ENCODE data around the gene FBXL13. TPM values are rescaled to one million over a fixed set of nuclear protein-coding genes. Genes with fewer than 3 reads are reported as not detected.

Gene FBXL13
- total RNA-seq, 1 experiment from 2014 or later: 0.43 TPM

DNA sequence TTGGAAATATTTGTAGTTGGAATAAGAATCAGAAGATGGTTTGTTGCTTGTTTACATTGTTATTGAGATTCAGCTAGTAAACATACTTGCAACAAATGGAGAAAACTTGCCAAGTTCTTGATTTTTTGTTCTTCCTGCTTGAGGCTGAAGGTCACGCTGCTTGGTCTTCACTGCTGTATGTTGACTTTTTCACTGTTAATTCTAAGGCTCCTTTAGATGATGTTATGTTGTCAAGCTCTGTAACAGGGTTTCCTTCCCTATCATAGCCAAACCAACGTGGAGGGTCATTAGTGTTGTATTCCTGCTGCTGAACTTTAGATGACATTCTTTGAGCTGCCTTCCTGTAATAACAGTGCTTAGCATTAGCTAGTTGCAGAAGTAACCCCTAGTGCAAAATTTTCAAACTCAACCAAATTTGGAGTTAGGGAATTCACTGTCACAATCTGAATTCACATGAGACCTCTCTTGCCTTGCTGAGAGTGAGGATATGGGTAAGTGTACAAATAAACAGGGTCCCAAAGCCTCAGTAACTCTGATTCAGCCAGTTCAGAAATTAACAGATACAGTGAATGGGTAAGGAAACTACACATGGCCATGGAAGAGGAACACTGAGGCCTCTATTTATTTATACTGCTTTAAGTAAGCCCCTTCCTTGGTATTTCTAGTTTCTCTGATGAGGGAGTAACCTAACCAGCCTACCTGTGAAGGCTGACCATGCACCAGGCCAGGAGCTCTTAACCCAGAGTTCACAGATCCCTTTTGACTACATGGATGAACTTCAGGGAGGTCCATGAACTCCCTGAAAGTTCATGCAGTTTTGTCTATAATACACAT, 261.2 kb downstream of the FBXL13 start:
- H3K4me1 Mint-ChIP-seq (ENCODE audit: low read depth, unreplicated experiment): no peaks in the 10 kb centered on the region
- Histone ChIP-seq H3K36me3 (ENCODE audit: control insufficient read depth, insufficient read depth, low read length) (no peaks in the 10 kb centered on the region), H3K4me3 (ENCODE audit: low read depth, low read length) (no peak overlapping the region), H3K9me3 (no peaks in the 10 kb centered on the region), H3K4me1 (0 out of 2 replicates have a peak, but pooled peaks cover 3% of the 10 kb centered on the region), H3K27me3 (replicated peaks; ENCODE audit: control insufficient read depth, insufficient read depth, low read length) (no peaks in the 10 kb centered on the region)
- no peak for DNase-seq
- intact Hi-C loops (cut with micrococcal nuclease; ENCODE audit: unreplicated experiment): no loop called here
- no peak overlapping the region for H3K27ac Mint-ChIP-seq (ENCODE audit: unreplicated experiment)
- TF ChIP-seq, protein P1, sequence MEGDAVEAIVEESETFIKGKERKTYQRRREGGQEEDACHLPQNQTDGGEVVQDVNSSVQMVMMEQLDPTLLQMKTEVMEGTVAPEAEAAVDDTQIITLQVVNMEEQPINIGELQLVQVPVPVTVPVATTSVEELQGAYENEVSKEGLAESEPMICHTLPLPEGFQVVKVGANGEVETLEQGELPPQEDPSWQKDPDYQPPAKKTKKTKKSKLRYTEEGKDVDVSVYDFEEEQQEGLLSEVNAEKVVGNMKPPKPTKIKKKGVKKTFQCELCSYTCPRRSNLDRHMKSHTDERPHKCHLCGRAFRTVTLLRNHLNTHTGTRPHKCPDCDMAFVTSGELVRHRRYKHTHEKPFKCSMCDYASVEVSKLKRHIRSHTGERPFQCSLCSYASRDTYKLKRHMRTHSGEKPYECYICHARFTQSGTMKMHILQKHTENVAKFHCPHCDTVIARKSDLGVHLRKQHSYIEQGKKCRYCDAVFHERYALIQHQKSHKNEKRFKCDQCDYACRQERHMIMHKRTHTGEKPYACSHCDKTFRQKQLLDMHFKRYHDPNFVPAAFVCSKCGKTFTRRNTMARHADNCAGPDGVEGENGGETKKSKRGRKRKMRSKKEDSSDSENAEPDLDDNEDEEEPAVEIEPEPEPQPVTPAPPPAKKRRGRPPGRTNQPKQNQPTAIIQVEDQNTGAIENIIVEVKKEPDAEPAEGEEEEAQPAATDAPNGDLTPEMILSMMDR (IDR thresholded peaks at IDR 0.05; ENCODE audit: insufficient read depth in 1 of 2, low read depth in 1 of 2, low read length in 1 of 2, severe bottlenecking in 1 of 2, unreplicated experiment in 1 of 2): no peak
- CTCF ChIA-PET: interaction anchor here (0.6 kb wide), 1 partner anchor 249 kb away, joined by 4 read pairs; no protein-coding TSS in a partner anchor
- POLR2A ChIA-PET: no interaction called here
- no peaks in the 10 kb centered on the region for H3K27me3 Mint-ChIP-seq (ENCODE audit: insufficient read depth, unreplicated experiment)
- H3K36me3 Mint-ChIP-seq (ENCODE audit: insufficient read depth, unreplicated experiment): no peaks in the 10 kb centered on the region
- H3K4me3 Mint-ChIP-seq (ENCODE audit: unreplicated experiment): no peak overlapping the region
- no peaks in the 10 kb centered on the region for H3K9me3 Mint-ChIP-seq (ENCODE audit: unreplicated experiment)
- no TSS peak for BruUV-seq (replicated peaks)

DNA sequence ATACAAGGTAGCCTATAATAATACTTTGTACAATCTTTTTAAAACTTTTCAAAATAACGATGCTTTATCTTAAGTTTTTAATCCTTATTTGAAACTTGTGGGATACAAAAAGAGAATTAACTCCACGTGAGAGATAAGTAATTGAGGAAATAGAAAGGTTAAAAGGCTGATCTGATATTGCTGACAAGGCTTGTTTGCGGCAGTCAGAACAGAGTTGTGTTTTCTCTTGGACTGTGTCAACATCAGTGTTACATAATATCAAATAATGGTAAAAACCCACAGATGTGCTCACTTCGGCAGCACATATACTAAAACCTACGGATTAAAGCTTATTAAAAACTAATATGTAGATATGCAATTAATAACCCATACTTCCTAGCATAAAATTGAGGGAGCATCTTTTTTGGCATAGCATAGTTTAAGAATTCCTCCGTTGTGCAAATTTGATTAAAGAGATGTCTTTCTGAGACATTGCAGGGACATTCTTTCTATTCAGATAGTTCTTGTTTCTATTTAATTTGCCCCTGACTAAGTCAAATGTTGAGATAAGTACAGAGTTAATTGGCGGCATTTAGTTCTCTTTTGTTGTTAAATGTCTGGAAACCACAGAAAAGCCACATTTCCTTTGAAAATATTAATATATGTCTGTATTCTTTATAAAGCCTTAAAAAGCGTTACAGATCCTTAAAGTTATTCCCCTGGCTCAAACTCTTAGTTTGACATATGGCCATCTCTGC, 262.5 kb downstream of the FBXL13 start:
- no peaks in the 10 kb centered on the region for H3K9me3 Mint-ChIP-seq (ENCODE audit: unreplicated experiment)
- POLR2A ChIA-PET: no interaction called here

DNA sequence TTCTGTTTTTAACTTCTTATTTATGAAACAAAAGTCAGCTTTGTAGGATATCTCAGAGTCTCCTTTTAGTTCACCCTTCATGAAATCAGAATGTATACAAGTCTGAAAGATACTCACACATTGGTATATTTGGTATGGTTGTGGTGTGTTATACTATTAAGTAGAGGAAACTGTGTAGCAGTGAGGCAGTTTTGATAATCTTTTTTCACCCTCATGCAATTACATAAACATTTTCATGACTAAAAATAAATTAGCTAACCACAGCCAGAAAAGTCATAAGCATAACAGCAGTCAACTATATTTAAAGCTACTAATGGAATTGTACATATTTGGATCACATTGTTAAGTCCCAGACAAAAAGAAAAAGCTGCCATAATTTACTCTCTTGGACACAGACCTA, 263.7 kb downstream of the FBXL13 start:
- H3K36me3 Mint-ChIP-seq (ENCODE audit: insufficient read depth, unreplicated experiment): no peaks in the 10 kb centered on the region
- Histone ChIP-seq H3K36me3 (ENCODE audit: control insufficient read depth, insufficient read depth, low read length) (no peaks in the 10 kb centered on the region), H3K4me1 (no peaks in the 10 kb centered on the region), H3K9me3 (no peaks in the 10 kb centered on the region), H3K4me3 (ENCODE audit: low read depth, low read length) (no peak overlapping the region), H3K27me3 (replicated peaks; ENCODE audit: control insufficient read depth, insufficient read depth, low read length) (no peaks in the 10 kb centered on the region)
- TF ChIP-seq, protein P1 (IDR thresholded peaks at IDR 0.05; ENCODE audit: insufficient read depth in 1 of 2, low read depth in 1 of 2, low read length in 1 of 2, severe bottlenecking in 1 of 2, unreplicated experiment in 1 of 2): no peak
- H3K27me3 Mint-ChIP-seq (ENCODE audit: insufficient read depth, unreplicated experiment): no peaks in the 10 kb centered on the region
- H3K4me1 Mint-ChIP-seq (ENCODE audit: low read depth, unreplicated experiment): no peaks in the 10 kb centered on the region
- H3K9me3 Mint-ChIP-seq (ENCODE audit: unreplicated experiment): no peaks in the 10 kb centered on the region
- H3K4me3 Mint-ChIP-seq (ENCODE audit: unreplicated experiment): no peak overlapping the region
- CTCF ChIA-PET: interaction anchor here (1.2 kb wide), 1 partner anchor 247 kb away, joined by 4 read pairs; no protein-coding TSS in a partner anchor
- no peak overlapping the region for H3K27ac Mint-ChIP-seq (ENCODE audit: unreplicated experiment)
- POLR2A ChIA-PET: no interaction called here
- intact Hi-C loops (cut with micrococcal nuclease; ENCODE audit: unreplicated experiment): no loop called here
- BruUV-seq (replicated peaks): no TSS peak
- DNase-seq: no peak

More for the DNA sequence above, 262.5 kb downstream of the FBXL13 start:
- Histone ChIP-seq H3K9me3 (no peaks in the 10 kb centered on the region), H3K27me3 (replicated peaks; ENCODE audit: control insufficient read depth, insufficient read depth, low read length) (no peaks in the 10 kb centered on the region), H3K36me3 (ENCODE audit: control insufficient read depth, insufficient read depth, low read length) (no peaks in the 10 kb centered on the region), H3K4me3 (ENCODE audit: low read depth, low read length) (no peak overlapping the region), H3K4me1 (no peaks in the 10 kb centered on the region)
- Mint-ChIP-seq H3K27ac (ENCODE audit: unreplicated experiment) (no peak overlapping the region), H3K4me1 (ENCODE audit: low read depth, unreplicated experiment) (no peaks in the 10 kb centered on the region), H3K27me3 (ENCODE audit: insufficient read depth, unreplicated experiment) (no peaks in the 10 kb centered on the region), H3K36me3 (ENCODE audit: insufficient read depth, unreplicated experiment) (no peaks in the 10 kb centered on the region), H3K4me3 (ENCODE audit: unreplicated experiment) (no peak overlapping the region)
- no TSS peak for BruUV-seq (replicated peaks)
- CTCF ChIA-PET: interaction anchor here (1.2 kb wide), 1 partner anchor 246 kb away, joined by 4 read pairs; no protein-coding TSS in a partner anchor
- DNase-seq: no peak
- intact Hi-C loops (cut with micrococcal nuclease; ENCODE audit: unreplicated experiment): no loop called here
- TF ChIP-seq, protein P1 (IDR thresholded peaks at IDR 0.05; ENCODE audit: insufficient read depth in 1 of 2, low read depth in 1 of 2, low read length in 1 of 2, severe bottlenecking in 1 of 2, unreplicated experiment in 1 of 2): no peak

Measured in Caco-2 (cell line).